ENCODE measurements around the gene AGBL4.

Gene AGBL4

GRCh38 chr1:48728584-48728983, 1295.2 kb downstream of the AGBL4 start:
- no peak for DNase-seq
- H3K27ac ChIP-seq = no peak overlapping the region
- H3K36me3 ChIP-seq = peaks cover 27% of the 10 kb centered on the region
- H3K4me3 ChIP-seq (ENCODE audit: low read depth, low read length) = no peak overlapping the region
- TF ChIP-seq CTCF (IDR thresholded peaks at IDR 0.05; ENCODE audit: low read depth, low read length) = no peak
- H3K27me3 ChIP-seq (ENCODE audit: insufficient read depth, low read depth, severe bottlenecking) = no peaks in the 10 kb centered on the region
- no peaks in the 10 kb centered on the region for H3K9me3 ChIP-seq (ENCODE audit: severe bottlenecking)

GRCh38 chr1:48726557-48727215, 1297.1 kb downstream of the AGBL4 start:
- H3K36me3 ChIP-seq = peaks cover 11% of the 10 kb centered on the region

GRCh38 chr1:48726139-48726538, 1297.6 kb downstream of the AGBL4 start:
- Histone ChIP-seq H3K27ac (no peak overlapping the region), H3K36me3 (peaks cover 11% of the 10 kb centered on the region), H3K4me3 (ENCODE audit: low read depth, low read length) (no peak overlapping the region), H3K9me3 (ENCODE audit: severe bottlenecking) (no peaks in the 10 kb centered on the region), H3K27me3 (ENCODE audit: insufficient read depth, low read depth, severe bottlenecking) (no peaks in the 10 kb centered on the region)
- no peak for DNase-seq
- TF ChIP-seq CTCF (IDR thresholded peaks at IDR 0.05; ENCODE audit: low read depth, low read length) = no peak

More at GRCh38 chr1:48726557-48727215, 1297.1 kb downstream of the AGBL4 start:
- no peak for DNase-seq
- no peak for TF ChIP-seq CTCF (IDR thresholded peaks at IDR 0.05; ENCODE audit: low read depth, low read length)
- Histone ChIP-seq H3K27me3 (ENCODE audit: insufficient read depth, low read depth, severe bottlenecking) (no peaks in the 10 kb centered on the region), H3K27ac (no peak overlapping the region), H3K9me3 (ENCODE audit: severe bottlenecking) (no peaks in the 10 kb centered on the region), H3K4me3 (ENCODE audit: low read depth, low read length) (no peak overlapping the region)

GRCh38 chr1:48725341-48726046, 1298.3 kb downstream of the AGBL4 start:
- H3K27ac ChIP-seq = no peak overlapping the region
- no peak for DNase-seq
- H3K36me3 ChIP-seq = peaks cover 11% of the 10 kb centered on the region
- H3K4me3 ChIP-seq (ENCODE audit: low read depth, low read length) = no peak overlapping the region
- no peaks in the 10 kb centered on the region for H3K27me3 ChIP-seq (ENCODE audit: insufficient read depth, low read depth, severe bottlenecking)
- no peak for TF ChIP-seq CTCF (IDR thresholded peaks at IDR 0.05; ENCODE audit: low read depth, low read length)
- H3K9me3 ChIP-seq (ENCODE audit: severe bottlenecking) = no peaks in the 10 kb centered on the region

- no peaks in the 10 kb centered on the region for H3K36me3 ChIP-seq
Observed at GRCh38 chr1:48720929-48721328, 1302.8 kb downstream of the AGBL4 start.

More at GRCh38 chr1:48720929-48721328, 1302.8 kb downstream of the AGBL4 start:
- Histone ChIP-seq H3K4me3 (ENCODE audit: low read depth, low read length) (no peak overlapping the region), H3K27me3 (ENCODE audit: insufficient read depth, low read depth, severe bottlenecking) (no peaks in the 10 kb centered on the region), H3K27ac (no peak overlapping the region), H3K9me3 (ENCODE audit: severe bottlenecking) (no peaks in the 10 kb centered on the region)
- DNase-seq = no peak
- TF ChIP-seq CTCF (IDR thresholded peaks at IDR 0.05; ENCODE audit: low read depth, low read length) = no peak
